ENCODE results near the gene ZNF76.

ZNF76 gene

GRCh38 chr6:35234901-35235300 is 24.6 kb upstream of the ZNF76 start:
- Histone ChIP-seq H3K9me3 (ENCODE audit: control insufficient read depth in 5 of 5, low read length in 5 of 5) (no peaks in the 10 kb centered on the region), H3K4me1 (ENCODE audit: control insufficient read depth in 5 of 5, insufficient read depth in 5 of 5, low read length in 5 of 5) (peaks cover 0 to 17% (median 15%) of the 10 kb centered on the region in 5 donors), H3K27ac (ENCODE audit: low read depth, low read length) (no peak overlapping the region), H3K9ac (ENCODE audit: low read length in 5 of 5) (no peak overlapping the region), H3K4me3 (ENCODE audit: low read depth in 1 of 5, low read length in 5 of 5) (no peak overlapping the region), H3K36me3 (ENCODE audit: control insufficient read depth in 5 of 5, insufficient read depth in 5 of 5, low read length in 5 of 5) (no peaks in the 10 kb centered on the region), H3K27me3 (ENCODE audit: control insufficient read depth in 5 of 5, insufficient read depth in 4 of 5, low read length in 5 of 5) (no peaks in the 10 kb centered on the region)

- Histone ChIP-seq H3K27me3 (ENCODE audit: control insufficient read depth in 5 of 5, insufficient read depth in 4 of 5, low read length in 5 of 5) (no peaks in the 10 kb centered on the region), H3K9me3 (ENCODE audit: control insufficient read depth in 5 of 5, low read length in 5 of 5) (no peaks in the 10 kb centered on the region), H3K27ac (ENCODE audit: low read depth, low read length) (no peak overlapping the region), H3K4me3 (ENCODE audit: low read depth in 1 of 5, low read length in 5 of 5) (no peak overlapping the region), H3K4me1 (ENCODE audit: control insufficient read depth in 5 of 5, insufficient read depth in 5 of 5, low read length in 5 of 5) (peaks cover 0 to 5% (median 4%) of the 10 kb centered on the region in 5 donors), H3K36me3 (ENCODE audit: control insufficient read depth in 5 of 5, insufficient read depth in 5 of 5, low read length in 5 of 5) (no peaks in the 10 kb centered on the region), H3K9ac (ENCODE audit: low read length in 5 of 5) (no peak overlapping the region)
Measured at GRCh38 chr6:35236223-35236622, 23.3 kb upstream of the ZNF76 start.

GRCh38 chr6:35237476-35237875 is 22.1 kb upstream of the ZNF76 start:
- no peaks in the 10 kb centered on the region for H3K36me3 ChIP-seq (ENCODE audit: control insufficient read depth in 5 of 5, insufficient read depth in 5 of 5, low read length in 5 of 5)
- no peaks in the 10 kb centered on the region for H3K27me3 ChIP-seq (ENCODE audit: control insufficient read depth in 5 of 5, insufficient read depth in 4 of 5, low read length in 5 of 5)
- H3K4me1 ChIP-seq (ENCODE audit: control insufficient read depth in 5 of 5, insufficient read depth in 5 of 5, low read length in 5 of 5), result peaks cover 0 to 7% (median 3%) of the 10 kb centered on the region in 5 donors
- H3K4me3 ChIP-seq (ENCODE audit: low read depth in 1 of 5, low read length in 5 of 5), result no peak overlapping the region
- no peak overlapping the region for H3K9ac ChIP-seq (ENCODE audit: low read length in 5 of 5)
- H3K9me3 ChIP-seq (ENCODE audit: control insufficient read depth in 5 of 5, low read length in 5 of 5), result no peaks in the 10 kb centered on the region
- H3K27ac ChIP-seq (ENCODE audit: low read depth, low read length), result no peak overlapping the region

GRCh38 chr6:35238843-35239289 is 20.7 kb upstream of the ZNF76 start:
- peaks cover 0 to 10% (median 4%) of the 10 kb centered on the region in 5 donors for H3K36me3 ChIP-seq (ENCODE audit: control insufficient read depth in 5 of 5, insufficient read depth in 5 of 5, low read length in 5 of 5)

GRCh38 chr6:35239581-35239980 is 20.0 kb upstream of the ZNF76 start:
- Histone ChIP-seq H3K9me3 (ENCODE audit: control insufficient read depth in 5 of 5, low read length in 5 of 5) (no peaks in the 10 kb centered on the region), H3K4me1 (ENCODE audit: control insufficient read depth in 5 of 5, insufficient read depth in 5 of 5, low read length in 5 of 5) (peaks cover 0 to 7% (median 3%) of the 10 kb centered on the region in 5 donors), H3K36me3 (ENCODE audit: control insufficient read depth in 5 of 5, insufficient read depth in 5 of 5, low read length in 5 of 5) (peaks cover 0 to 18% (median 4%) of the 10 kb centered on the region in 5 donors), H3K9ac (ENCODE audit: low read length in 5 of 5) (peak overlapping the region in 1 of 5 donors; percentile 8), H3K27ac (ENCODE audit: low read depth, low read length) (no peak overlapping the region), H3K27me3 (ENCODE audit: control insufficient read depth in 5 of 5, insufficient read depth in 4 of 5, low read length in 5 of 5) (no peaks in the 10 kb centered on the region), H3K4me3 (ENCODE audit: low read depth in 1 of 5, low read length in 5 of 5) (no peak overlapping the region)

More at GRCh38 chr6:35238843-35239289, 20.7 kb upstream of the ZNF76 start:
- Histone ChIP-seq H3K9me3 (ENCODE audit: control insufficient read depth in 5 of 5, low read length in 5 of 5) (no peaks in the 10 kb centered on the region), H3K4me1 (ENCODE audit: control insufficient read depth in 5 of 5, insufficient read depth in 5 of 5, low read length in 5 of 5) (peaks cover 0 to 7% (median 3%) of the 10 kb centered on the region in 5 donors), H3K9ac (ENCODE audit: low read length in 5 of 5) (no peak overlapping the region), H3K27me3 (ENCODE audit: control insufficient read depth in 5 of 5, insufficient read depth in 4 of 5, low read length in 5 of 5) (no peaks in the 10 kb centered on the region), H3K27ac (ENCODE audit: low read depth, low read length) (no peak overlapping the region), H3K4me3 (ENCODE audit: low read depth in 1 of 5, low read length in 5 of 5) (no peak overlapping the region)

- Histone ChIP-seq H3K9me3 (ENCODE audit: control insufficient read depth in 5 of 5, low read length in 5 of 5) (no peaks in the 10 kb centered on the region), H3K27ac (ENCODE audit: low read depth, low read length) (no peak overlapping the region), H3K36me3 (ENCODE audit: control insufficient read depth in 5 of 5, insufficient read depth in 5 of 5, low read length in 5 of 5) (peaks cover 0 to 27% (median 12%) of the 10 kb centered on the region in 5 donors), H3K27me3 (ENCODE audit: control insufficient read depth in 5 of 5, insufficient read depth in 4 of 5, low read length in 5 of 5) (no peaks in the 10 kb centered on the region), H3K4me3 (ENCODE audit: low read depth in 1 of 5, low read length in 5 of 5) (no peak overlapping the region), H3K4me1 (ENCODE audit: control insufficient read depth in 5 of 5, insufficient read depth in 5 of 5, low read length in 5 of 5) (peaks cover 0 to 7% (median 3%) of the 10 kb centered on the region in 5 donors), H3K9ac (ENCODE audit: low read length in 5 of 5) (no peak overlapping the region)
Measured at GRCh38 chr6:35240838-35241801, 18.4 kb upstream of the ZNF76 start.

- peaks cover 0 to 7% (median 3%) of the 10 kb centered on the region in 5 donors for H3K4me1 ChIP-seq (ENCODE audit: control insufficient read depth in 5 of 5, insufficient read depth in 5 of 5, low read length in 5 of 5)
- H3K27ac ChIP-seq (ENCODE audit: low read depth, low read length), result no peak overlapping the region
- H3K9ac ChIP-seq (ENCODE audit: low read length in 5 of 5), result no peak overlapping the region
- no peaks in the 10 kb centered on the region for H3K27me3 ChIP-seq (ENCODE audit: control insufficient read depth in 5 of 5, insufficient read depth in 4 of 5, low read length in 5 of 5)
- H3K9me3 ChIP-seq (ENCODE audit: control insufficient read depth in 5 of 5, low read length in 5 of 5), result no peaks in the 10 kb centered on the region
- no peak overlapping the region for H3K4me3 ChIP-seq (ENCODE audit: low read depth in 1 of 5, low read length in 5 of 5)
- H3K36me3 ChIP-seq (ENCODE audit: control insufficient read depth in 5 of 5, insufficient read depth in 5 of 5, low read length in 5 of 5), result peaks cover 0 to 27% (median 12%) of the 10 kb centered on the region in 5 donors
Measured at GRCh38 chr6:35242486-35242885, 17.0 kb upstream of the ZNF76 start.

GRCh38 chr6:35242906-35243305 is 16.6 kb upstream of the ZNF76 start:
- Histone ChIP-seq H3K27ac (ENCODE audit: low read depth, low read length) (no peak overlapping the region), H3K4me3 (ENCODE audit: low read depth in 1 of 5, low read length in 5 of 5) (no peak overlapping the region), H3K4me1 (ENCODE audit: control insufficient read depth in 5 of 5, insufficient read depth in 5 of 5, low read length in 5 of 5) (peaks cover 0 to 7% (median 3%) of the 10 kb centered on the region in 5 donors), H3K36me3 (ENCODE audit: control insufficient read depth in 5 of 5, insufficient read depth in 5 of 5, low read length in 5 of 5) (peaks cover 0 to 27% (median 12%) of the 10 kb centered on the region in 5 donors), H3K9me3 (ENCODE audit: control insufficient read depth in 5 of 5, low read length in 5 of 5) (no peaks in the 10 kb centered on the region), H3K9ac (ENCODE audit: low read length in 5 of 5) (no peak overlapping the region), H3K27me3 (ENCODE audit: control insufficient read depth in 5 of 5, insufficient read depth in 4 of 5, low read length in 5 of 5) (no peaks in the 10 kb centered on the region)

GRCh38 chr6:35243386-35243958 is 16.1 kb upstream of the ZNF76 start:
- no peaks in the 10 kb centered on the region for H3K27me3 ChIP-seq (ENCODE audit: control insufficient read depth in 5 of 5, insufficient read depth in 4 of 5, low read length in 5 of 5)
- no peak overlapping the region for H3K27ac ChIP-seq (ENCODE audit: low read depth, low read length)
- no peaks in the 10 kb centered on the region for H3K9me3 ChIP-seq (ENCODE audit: control insufficient read depth in 5 of 5, low read length in 5 of 5)
- peaks cover 0 to 27% (median 12%) of the 10 kb centered on the region in 5 donors for H3K36me3 ChIP-seq (ENCODE audit: control insufficient read depth in 5 of 5, insufficient read depth in 5 of 5, low read length in 5 of 5)
- no peak overlapping the region for H3K9ac ChIP-seq (ENCODE audit: low read length in 5 of 5)
- peaks cover 0 to 7% (median 5%) of the 10 kb centered on the region in 5 donors for H3K4me1 ChIP-seq (ENCODE audit: control insufficient read depth in 5 of 5, insufficient read depth in 5 of 5, low read length in 5 of 5)
- no peak overlapping the region for H3K4me3 ChIP-seq (ENCODE audit: low read depth in 1 of 5, low read length in 5 of 5)

GRCh38 chr6:35244551-35244950 is 15.0 kb upstream of the ZNF76 start:
- H3K4me3 ChIP-seq (ENCODE audit: low read depth in 1 of 5, low read length in 5 of 5), result no peak overlapping the region
- H3K27ac ChIP-seq (ENCODE audit: low read depth, low read length), result no peak overlapping the region
- H3K27me3 ChIP-seq (ENCODE audit: control insufficient read depth in 5 of 5, insufficient read depth in 4 of 5, low read length in 5 of 5), result no peaks in the 10 kb centered on the region
- no peaks in the 10 kb centered on the region for H3K9me3 ChIP-seq (ENCODE audit: control insufficient read depth in 5 of 5, low read length in 5 of 5)
- peaks cover 0 to 27% (median 12%) of the 10 kb centered on the region in 5 donors for H3K36me3 ChIP-seq (ENCODE audit: control insufficient read depth in 5 of 5, insufficient read depth in 5 of 5, low read length in 5 of 5)
- H3K4me1 ChIP-seq (ENCODE audit: control insufficient read depth in 5 of 5, insufficient read depth in 5 of 5, low read length in 5 of 5), result peaks cover 1 to 17% (median 15%) of the 10 kb centered on the region in 5 donors
- H3K9ac ChIP-seq (ENCODE audit: low read length in 5 of 5), result no peak overlapping the region

All from subcutaneous abdominal adipose tissue (tissue), 5 donors.